HG02642 (cell line): ENCODE results near the gene ADAD1.
"Not testable (repeated sequence)": the region's sequence is repeated elsewhere in the genome, so short reads cannot be mapped to it uniquely, and the experiment has no call there.

Source experiments
- ATAC-seq: cut with Tn5 transposase; IDR thresholded peaks from one replicate; pipeline ENCODE4 v1.9.1; 2021; ENCODE audit warnings: mild to moderate bottlenecking; ENCODE audit not compliant: unreplicated experiment, poor library complexity

The ADAD1 gene

DNA sequence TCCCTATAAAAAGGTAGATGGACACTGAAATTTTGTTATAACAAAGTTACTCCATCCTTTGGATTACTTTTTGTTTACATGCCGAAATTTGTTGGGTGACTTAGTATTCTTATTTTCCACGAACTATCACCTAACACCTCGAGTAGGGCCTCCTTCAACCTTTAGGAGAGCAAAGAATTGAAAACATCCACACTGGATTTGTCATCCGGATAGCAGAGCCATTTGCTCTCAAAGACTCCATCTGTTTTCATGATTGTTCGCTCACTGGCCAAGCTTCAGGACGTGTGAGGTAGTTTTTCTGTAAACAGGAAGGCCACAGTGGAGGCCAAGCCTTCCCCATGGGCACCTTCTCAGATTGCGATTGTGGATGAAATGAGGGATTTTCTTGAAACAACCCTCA lies at the start of gene ADAD1:
Gene ADAD1, plus strand, starts transcription at position 301 of the 400 bp plus-strand sequence. CDS start 1,059 bp downstream, outside the sequence.
- ATAC-seq, result no peak

DNA sequence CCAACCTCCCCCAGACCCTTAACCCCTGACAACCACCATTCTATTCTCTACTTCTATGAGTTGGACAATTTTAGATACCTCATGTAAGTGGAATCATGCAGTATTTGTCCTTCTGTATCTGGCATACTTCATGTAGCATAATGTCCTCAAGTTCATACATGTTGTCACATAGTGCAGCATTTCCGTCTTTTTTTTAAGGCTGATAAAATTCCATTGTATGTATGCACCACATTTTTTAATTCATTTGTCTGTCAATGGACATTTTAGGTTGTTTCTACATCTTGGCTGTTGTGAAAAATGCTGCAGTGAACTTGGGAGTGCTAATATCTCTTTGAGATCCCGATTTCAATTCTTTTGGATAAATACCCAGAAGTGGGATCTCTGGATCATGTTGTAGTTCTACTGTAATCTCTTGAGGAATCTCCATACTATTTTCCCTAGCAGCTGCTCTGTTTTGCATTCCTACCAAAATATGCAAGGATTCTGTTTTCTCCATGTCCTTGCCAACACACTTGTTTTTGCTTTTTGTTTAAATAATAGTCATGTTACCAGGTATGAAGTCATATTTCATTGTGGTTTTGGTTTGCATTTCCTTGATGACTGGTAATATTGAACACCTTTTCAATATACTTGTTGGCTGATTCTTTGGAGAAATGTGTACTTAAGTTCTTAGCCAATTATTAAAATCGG lies 48.8 kb upstream of the ADAD1 start:
- ATAC-seq, result no peak

DNA sequence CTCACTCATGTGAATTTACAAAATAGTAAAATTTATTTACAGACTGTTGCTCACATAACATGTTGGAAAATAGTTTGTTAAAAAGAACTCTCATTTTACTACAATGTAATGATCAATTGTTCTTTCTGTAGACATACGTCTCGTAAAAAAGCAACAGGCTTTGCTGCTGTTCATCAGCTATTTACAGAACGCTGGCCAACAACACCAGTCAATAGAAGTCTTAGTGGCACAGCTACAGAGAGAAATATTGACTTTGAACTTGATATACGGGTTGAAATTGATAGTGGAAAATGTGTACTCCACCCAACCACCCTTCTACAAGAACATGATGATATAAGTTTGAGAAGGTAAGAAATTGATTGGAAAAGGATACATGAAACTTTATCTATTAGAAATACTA lies 47.6 kb upstream of the ADAD1 start:
- ATAC-seq, result no peak

DNA sequence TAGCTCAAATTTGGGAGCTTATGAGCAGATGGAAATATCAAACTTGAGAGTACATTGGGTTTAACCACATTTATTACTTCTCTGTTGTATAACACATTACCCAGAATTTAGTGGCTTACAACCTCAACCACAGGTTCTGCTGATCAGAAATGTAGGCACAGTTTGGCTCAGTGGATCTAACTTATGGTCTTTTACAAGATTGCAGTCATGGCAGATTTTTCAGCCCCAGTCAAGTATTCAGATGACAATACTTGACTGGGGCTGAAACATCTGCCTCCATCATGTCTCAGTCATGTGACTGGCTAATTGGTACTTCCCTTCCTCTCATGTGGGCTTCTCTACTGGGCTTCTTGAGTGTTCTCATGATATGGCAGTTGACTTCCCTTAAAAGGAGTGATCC lies 44.0 kb upstream of the ADAD1 start:
- no peak for ATAC-seq

DNA sequence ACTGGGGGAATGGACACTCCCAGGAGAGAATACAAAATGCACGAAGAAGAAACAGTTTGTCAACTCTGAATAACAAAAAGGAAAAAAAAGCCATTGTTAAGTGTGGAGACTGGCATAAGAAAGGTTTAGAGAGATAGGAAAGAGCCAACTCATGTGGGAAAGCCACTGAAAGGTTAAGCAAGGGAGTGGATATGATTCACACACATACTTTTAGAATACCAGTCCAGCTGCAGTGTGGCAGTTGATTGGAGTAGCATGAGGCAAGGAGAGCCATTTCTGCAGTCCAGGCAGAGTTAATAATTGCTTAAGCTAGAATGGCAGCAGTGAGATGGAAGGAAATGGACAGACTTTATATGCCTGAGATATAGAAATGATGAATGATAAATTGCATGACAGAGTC lies 36.9 kb upstream of the ADAD1 start:
- ATAC-seq, result no peak

DNA sequence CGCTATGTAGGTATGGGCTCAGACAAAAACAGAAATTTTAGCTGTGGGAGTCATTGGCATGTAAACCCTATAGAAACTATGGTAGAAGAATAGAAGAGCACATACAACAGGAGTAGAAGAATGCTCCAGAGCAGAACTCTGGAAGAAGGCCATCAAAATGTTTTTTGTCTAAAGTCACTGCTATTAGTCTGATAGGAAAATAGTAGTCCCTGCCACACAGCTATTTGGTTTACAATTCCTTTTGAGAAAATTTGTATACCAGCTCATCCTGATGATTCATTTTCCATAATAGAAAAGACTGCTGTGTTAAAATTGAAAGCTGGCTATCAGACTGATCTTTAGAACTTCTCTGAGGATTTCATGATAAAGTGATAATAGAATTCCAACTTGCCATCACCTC lies 32.8 kb upstream of the ADAD1 start:
- no peak for ATAC-seq

DNA sequence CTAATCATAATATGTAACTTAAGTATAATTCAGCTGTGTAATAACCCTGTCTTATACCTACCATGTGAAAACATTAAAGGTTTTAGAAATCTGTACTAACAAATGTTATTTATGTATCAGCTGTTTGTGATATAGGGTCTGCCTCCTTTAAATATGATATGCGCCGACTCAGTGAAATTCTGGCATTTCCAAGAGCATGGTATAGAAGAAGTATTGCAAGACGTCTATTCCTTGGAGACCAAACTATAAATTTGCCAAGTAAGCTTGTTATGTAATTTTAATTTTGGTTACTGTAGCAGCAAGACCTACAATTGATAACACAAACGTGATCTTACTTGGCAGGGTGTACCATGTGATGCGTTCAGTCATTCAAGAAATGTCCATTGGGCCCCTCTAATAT lies 32.3 kb upstream of the ADAD1 start:
- no peak for ATAC-seq

DNA sequence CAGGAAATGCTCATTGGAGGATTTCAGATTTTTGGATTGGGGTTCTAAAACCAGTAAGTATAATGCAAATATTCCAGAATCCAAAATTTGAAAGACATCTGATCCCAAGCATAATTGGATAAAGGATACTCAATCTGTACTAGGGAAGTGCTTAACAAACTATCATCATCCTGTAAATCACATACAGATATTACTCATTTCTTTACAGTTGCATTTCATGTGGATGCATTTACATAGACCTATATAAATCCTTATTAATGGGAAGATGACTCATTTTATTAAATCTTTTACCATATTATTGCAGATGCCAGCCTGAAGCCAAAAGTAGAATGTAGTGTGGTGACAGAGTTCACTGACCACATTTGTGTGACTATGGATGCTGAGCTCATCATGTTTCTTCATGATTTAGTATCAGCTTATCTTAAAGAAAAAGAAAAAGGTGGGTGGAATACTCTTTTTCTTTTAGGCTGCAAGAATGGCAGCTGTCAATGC lies 22.4 kb upstream of the ADAD1 start:
- no peak for ATAC-seq

DNA sequence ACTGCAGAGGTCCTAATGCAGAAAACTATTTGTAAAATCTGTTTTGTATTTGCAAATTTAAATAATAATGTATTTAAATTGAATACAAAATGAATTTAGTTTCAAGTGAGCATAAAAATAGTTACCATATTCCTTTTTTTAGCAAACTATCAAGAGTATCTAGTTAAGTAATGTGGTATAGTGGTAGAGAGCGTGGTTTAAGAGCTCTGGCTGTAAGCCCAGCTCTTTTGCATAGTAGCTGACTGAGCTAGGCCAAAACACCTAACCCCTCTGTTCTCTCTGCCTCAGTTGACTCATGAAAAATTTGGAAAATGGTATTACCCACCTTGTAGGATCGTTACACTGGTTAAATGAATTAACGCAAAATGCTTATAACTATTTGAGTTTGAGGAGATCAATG lies 18.1 kb upstream of the ADAD1 start:
- no peak for ATAC-seq

DNA sequence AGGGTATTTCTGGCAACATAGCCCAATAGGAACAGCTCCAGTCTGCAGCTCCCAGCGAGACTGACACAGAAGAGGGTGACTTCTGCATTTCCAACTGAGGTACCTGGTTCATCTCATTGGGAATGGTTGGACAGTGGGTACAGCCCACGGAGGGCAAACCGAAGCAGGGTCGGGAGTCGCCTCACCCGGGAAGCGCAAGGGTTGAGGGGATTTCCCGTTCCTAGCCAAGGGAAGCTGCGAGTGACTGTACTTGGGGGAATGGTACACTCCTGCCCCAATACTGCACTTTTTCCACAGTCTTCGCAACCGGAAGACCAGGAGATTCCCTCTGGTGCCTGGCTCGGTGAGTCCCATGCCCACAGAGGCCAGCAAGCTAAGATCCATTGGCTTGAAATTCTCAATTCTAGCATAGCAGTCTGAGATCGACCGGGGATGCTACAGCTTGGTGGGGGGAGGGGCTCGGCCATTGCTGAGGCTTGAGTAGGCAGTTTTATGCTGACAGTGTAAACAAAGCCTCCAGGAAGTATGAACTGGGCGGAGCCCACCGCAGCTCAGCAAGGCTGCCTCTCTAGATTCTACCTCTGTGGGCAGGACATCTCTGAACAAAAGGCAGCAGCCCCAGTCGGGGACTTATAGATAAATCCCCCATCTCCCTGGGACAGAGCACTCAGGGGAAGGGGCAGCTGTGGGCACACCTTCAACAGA lies 14.0 kb upstream of the ADAD1 start:
- no peak for ATAC-seq

DNA sequence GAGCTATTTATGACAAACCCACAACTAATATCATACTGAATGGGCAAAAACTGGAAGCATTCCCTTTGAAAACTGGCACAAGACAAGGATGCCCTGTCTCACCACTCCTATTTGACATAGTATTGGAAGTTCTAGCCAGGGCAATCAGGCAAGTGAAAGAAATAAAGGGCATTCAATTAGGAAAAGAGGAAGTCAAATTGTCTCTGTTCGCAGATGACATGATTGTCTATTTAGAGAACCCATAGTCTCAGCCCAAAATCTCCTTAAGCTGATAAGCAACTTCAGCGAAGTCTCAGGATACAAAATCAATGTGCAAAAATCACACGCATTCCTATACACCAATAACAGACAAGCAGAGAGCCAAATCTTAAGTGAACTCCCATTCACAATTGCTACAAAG lies 10.0 kb upstream of the ADAD1 start:
- not testable (repeated sequence) for ATAC-seq

DNA sequence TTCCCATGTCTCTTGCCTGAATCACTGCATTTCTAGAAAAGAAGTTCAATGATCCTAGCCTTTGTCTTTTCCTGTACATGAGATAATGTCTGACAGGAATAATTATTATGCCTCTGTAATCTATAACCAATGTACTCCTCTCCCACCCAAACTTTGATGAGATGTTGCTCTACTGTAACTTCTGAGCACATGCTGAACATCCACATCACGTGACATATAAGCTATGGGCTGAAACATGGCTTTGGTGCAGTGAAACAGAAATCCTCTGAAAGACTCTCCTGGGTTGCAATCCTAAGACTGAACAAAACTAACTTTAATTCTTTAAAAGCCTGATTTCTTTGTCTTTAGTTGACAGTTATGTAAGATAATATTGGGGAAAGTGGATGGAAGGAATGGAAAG lies 1.5 kb upstream of the ADAD1 start:
- ATAC-seq, result no peak

DNA sequence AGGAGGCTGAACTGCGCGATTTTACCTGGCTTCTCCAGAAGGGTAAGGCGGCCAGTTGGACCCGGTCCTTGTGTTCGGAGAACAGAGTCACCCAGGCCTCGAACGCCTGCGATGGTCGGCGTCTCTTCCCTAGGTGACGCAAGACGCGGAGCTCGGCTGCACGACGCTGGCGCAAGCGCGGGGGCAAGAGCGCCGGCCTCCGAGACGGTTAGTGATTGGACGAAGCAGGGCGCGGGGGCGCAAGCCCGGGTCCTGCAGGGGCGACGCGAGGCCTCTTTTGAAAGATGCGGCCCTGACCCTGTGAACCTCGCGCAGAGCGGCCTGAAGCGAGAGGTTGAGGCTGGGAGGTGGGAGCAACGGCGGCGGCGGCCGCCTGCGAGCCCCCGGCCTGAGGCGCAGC lies 428 bp downstream of the ADAD1 start:
- no peak for ATAC-seq

DNA sequence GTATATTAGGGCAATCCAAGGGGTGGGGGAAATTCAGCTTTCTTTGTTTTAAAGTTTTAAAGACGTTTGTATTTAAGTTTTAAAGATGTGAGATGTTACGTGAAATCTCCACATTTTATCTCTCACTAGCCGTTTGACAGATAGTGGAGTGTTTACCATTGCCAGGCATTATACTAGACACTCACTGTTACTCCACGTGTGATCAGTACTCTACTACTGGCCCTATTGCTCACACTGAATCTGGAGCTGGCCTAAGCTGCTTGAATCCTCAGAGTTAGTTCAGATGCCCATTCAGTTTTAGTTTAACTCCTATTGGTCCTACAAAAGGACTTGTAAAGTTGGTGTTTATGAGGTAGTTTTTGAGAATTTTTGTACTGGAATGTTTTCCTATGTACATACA lies 4.5 kb downstream of the ADAD1 start:
- ATAC-seq, result no peak

DNA sequence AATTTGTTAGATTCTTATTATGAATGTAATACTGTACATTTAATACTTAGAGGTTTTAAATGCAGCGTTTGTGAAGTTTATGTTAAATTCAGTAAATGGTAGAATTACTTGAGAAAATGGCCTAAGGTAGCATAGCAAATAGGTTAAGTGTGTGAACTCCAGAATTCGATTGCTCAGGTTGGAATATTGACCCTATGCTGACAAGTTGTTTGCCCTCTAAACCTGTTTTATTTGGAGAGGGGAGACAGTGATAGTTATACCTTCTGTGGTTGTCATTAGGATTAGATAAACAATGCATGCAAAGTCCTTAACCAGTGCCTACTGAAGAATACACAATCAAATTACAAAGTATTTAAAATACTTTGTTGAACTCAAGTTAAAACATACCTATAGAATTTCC lies 5.4 kb downstream of the ADAD1 start:
- no peak for ATAC-seq

DNA sequence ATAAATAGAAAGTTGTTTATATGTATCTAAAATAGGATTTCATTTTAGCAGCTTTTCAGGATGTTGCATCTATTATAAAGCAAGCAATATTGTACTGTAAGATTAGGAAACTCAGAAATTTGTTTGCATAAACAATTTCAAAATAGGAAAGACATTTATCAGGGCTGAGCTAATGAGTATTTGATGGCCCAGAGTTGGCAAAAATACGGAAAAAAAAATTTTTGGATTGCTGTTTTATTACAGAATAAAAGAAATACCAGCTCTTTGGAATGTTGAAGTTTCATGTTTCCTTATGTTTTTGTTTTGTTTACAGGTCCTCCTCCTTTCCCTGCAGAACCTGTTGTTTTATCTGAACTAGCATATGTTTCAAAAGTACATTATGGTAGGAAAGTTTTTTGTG lies 14.5 kb downstream of the ADAD1 start:
- ATAC-seq, result no peak

DNA sequence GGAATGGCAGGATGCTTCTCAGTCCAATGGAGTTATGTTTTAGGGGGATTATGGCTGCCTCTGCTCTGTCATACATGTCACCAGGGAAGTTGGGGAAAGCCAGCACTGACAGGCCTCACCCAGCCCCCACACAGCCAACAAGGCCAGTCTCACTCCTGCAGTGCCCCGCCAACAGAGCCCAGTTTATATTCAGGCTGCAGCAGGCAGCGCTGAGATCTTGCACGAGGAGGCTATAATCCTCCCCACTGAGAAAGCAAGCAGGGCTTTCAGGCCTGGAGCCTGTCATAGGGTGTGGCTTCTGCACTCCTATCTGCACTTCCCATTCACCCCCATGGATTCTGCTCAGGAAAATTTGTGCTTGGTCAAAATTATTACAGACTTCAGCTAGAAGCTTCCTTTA lies 25.1 kb downstream of the ADAD1 start:
- ATAC-seq, result no peak

DNA sequence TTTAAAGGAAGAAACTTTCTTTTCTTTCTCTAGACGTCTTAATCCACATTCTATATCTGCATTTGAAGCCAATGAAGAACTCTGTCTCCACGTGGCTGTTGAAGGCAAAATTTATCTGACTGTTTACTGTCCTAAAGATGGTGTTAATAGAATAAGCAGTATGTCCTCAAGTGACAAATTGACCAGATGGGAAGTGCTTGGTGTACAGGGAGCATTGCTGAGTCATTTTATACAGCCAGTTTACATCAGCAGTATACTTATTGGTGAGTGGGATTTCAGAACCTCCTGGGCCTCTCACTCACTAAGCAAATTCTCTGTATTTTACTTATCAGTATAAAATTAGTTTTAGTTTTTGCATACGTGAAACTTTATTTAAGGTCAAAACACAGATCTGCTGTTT lies 33.7 kb downstream of the ADAD1 start:
- no peak for ATAC-seq

DNA sequence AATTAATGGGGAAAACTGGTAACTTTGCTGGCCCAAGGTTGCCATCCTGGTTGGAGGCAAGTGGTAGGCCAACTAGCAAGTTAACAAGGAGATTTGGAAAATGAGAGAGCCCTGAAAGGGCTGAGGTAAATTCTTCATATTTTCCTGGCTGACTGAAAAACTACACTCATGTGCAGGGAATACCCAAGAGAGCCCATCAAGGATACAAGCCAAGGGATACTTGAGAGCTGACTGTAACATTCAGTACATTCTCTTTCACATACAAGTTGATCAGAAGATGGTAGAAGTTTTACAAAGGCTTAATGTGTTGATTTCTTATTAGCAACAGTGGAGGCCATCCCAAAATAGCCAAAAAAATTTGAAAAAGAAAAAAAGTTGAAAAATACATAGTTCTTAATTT lies 44.4 kb downstream of the ADAD1 start:
- no peak for ATAC-seq

DNA sequence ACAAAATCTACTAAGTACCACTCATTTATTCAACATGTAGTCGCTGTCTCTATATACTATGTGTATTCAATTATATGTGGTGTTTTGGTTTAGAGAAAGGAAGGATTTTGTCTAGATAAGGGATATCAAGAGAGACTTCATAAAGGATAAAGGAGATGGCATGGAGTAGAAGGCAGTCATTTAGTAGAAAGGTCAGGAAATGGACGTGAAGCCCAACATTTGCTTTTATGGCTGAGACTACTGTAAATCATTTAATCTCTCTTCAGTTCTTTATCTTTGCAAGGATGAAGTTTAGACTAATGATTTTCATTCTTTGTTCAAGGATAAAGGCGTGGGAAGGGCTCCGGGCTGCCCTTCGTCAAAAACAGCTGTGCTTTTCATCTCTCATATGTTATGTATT lies 52.5 kb downstream of the ADAD1 start:
- ATAC-seq, result no peak

DNA sequence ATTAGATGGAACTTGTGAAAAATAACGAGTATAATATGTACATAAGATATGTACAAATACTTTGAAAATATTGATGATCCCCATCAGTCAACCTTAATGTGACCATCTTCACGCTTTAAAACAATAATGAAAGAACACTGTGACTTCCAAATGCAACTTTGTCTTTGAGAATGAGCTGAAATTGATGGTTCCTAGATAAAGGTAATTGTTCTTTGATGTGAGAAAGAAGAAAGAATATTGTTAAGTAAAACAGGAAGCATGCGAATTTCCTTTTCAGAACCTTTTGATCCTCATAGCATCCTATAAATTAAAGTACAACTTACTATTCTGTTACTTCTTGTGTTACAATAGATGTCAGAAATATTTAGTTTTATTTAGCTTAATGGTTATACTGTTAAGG lies 55.5 kb downstream of the ADAD1 start:
- no peak for ATAC-seq

DNA sequence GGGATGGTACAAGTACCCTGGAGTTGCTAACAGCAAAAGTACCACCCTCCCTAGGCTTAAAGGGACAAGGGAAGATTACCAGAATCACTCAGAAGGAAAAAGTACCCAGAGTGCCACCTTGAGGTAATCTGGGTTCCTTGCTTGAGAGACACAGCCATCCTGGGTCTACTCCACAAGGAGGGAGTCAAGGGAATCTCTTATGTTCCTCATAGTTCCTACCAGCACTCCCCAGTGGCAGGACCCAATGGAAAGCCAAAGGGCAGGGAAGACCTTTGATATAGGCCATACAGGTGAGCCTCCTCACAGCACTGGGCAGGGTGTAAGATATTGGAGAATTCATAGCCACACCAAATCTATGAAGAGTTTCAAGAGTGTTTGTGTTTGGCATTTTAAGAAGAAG lies 72.0 kb downstream of the ADAD1 start:
- no peak for ATAC-seq
